ENCODE results near the gene CCDC167. TPM values are rescaled to one million over a fixed set of nuclear protein-coding genes. Genes with fewer than 3 reads are reported as not detected.

Gene CCDC167
- polyA plus RNA-seq, 1 donor from 2014 or later: 207 TPM

DNA sequence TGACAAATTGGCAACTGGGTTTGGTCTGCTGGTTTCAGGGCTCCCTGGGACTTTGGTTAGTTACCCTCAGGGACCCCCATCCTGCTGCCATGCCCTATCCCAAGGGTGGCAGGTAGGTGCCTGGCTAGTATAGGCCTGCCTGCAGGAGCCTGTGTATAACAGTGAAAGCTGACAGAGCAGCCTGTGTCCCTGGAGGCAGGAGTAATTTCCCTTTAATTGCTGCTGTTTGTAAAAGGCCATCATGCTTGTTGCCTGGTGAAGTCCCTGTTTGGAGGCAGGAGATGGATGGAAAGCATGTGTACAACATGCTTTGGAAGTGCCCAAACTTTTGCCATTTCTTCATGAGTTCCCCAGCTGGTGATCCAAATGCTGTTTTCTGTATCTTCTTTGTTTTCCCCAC is 36.6 kb downstream of the CCDC167 start:
- no peak overlapping the region for H3K4me2 ChIP-seq (ENCODE audit: low read length)
- H3K36me3 ChIP-seq (ENCODE audit: insufficient read depth, low read length): peaks cover 3% of the 10 kb centered on the region
- no peaks in the 10 kb centered on the region for H3F3A ChIP-seq (ENCODE audit: insufficient read depth, low read length, poor library complexity, severe bottlenecking)
- H3K27me3 ChIP-seq (ENCODE audit: insufficient read depth, low read depth, low read length): no peaks in the 10 kb centered on the region
- no peak for TF ChIP-seq MXI1 (conservative IDR thresholded peaks at IDR 0.05; ENCODE audit: poor library complexity, severe bottlenecking)
- no peak for TF ChIP-seq RAD21 (conservative IDR thresholded peaks at IDR 0.05)
- no peak for TF ChIP-seq POLR2AphosphoS5 (IDR thresholded peaks at IDR 0.05)
- TF ChIP-seq EP300 (conservative IDR thresholded peaks at IDR 0.05; ENCODE audit: poor library complexity, severe bottlenecking): no peak
- no peaks in the 10 kb centered on the region for H3K9me2 ChIP-seq (ENCODE audit: insufficient read depth, low read length)
- H2AFZ ChIP-seq (ENCODE audit: low read depth, low read length): no peak overlapping the region
- H3K4me3 ChIP-seq (ENCODE audit: low read length): no peak overlapping the region
- H4K20me1 ChIP-seq (ENCODE audit: insufficient read depth): no peaks in the 10 kb centered on the region
- H3K79me2 ChIP-seq (replicated peaks; ENCODE audit: insufficient read depth, low read length): no peaks in the 10 kb centered on the region
- no peaks in the 10 kb centered on the region for H3K9me3 ChIP-seq (ENCODE audit: low read length)
- H3K27ac ChIP-seq (ENCODE audit: low read length): no peak overlapping the region
- H3K9ac ChIP-seq (ENCODE audit: low read length): no peak overlapping the region

DNA sequence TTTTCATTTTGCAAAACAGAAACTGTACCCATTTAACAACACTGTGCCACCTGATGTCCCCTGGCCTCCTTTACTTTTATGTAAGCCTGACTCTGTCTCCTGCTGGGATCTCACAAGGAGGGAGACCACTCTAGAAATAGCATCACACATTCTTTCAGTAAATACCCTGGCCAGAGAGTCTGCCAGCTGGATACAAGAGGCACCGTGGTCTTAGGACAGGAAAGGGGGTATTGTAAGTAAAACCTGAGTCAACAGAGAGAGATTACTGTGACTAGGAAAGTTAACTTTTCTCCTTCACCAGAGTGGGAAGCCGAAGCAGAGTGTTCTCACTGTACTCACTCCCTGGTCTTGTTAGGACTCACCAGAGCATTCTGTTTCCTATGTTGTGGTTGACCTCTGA is 38.9 kb downstream of the CCDC167 start:
- H3K9me2 ChIP-seq (ENCODE audit: insufficient read depth, low read length): no peaks in the 10 kb centered on the region
- no peak overlapping the region for H3K4me2 ChIP-seq (ENCODE audit: low read length)
- H3K27ac ChIP-seq (ENCODE audit: low read length): no peak overlapping the region
- H3K27me3 ChIP-seq (ENCODE audit: insufficient read depth, low read depth, low read length): no peaks in the 10 kb centered on the region
- no peak overlapping the region for H2AFZ ChIP-seq (ENCODE audit: low read depth, low read length)
- TF ChIP-seq TAF1 (IDR thresholded peaks at IDR 0.05; ENCODE audit: low read depth) (no peak), CTCF (IDR thresholded peaks at IDR 0.05; ENCODE audit: poor library complexity, severe bottlenecking) (no peak), EZH2 (IDR thresholded peaks at IDR 0.05; ENCODE audit: borderline replicate concordance, insufficient read depth, low read length, poor library complexity, severe bottlenecking) (no peak), SMC3 (conservative IDR thresholded peaks at IDR 0.05; ENCODE audit: poor library complexity) (no peak), POLR2AphosphoS5 (IDR thresholded peaks at IDR 0.05) (no peak), RAD21 (conservative IDR thresholded peaks at IDR 0.05) (no peak), EP300 (conservative IDR thresholded peaks at IDR 0.05; ENCODE audit: poor library complexity, severe bottlenecking) (no peak), MXI1 (conservative IDR thresholded peaks at IDR 0.05; ENCODE audit: poor library complexity, severe bottlenecking) (no peak)
- TF ChIP-seq, protein P1, sequence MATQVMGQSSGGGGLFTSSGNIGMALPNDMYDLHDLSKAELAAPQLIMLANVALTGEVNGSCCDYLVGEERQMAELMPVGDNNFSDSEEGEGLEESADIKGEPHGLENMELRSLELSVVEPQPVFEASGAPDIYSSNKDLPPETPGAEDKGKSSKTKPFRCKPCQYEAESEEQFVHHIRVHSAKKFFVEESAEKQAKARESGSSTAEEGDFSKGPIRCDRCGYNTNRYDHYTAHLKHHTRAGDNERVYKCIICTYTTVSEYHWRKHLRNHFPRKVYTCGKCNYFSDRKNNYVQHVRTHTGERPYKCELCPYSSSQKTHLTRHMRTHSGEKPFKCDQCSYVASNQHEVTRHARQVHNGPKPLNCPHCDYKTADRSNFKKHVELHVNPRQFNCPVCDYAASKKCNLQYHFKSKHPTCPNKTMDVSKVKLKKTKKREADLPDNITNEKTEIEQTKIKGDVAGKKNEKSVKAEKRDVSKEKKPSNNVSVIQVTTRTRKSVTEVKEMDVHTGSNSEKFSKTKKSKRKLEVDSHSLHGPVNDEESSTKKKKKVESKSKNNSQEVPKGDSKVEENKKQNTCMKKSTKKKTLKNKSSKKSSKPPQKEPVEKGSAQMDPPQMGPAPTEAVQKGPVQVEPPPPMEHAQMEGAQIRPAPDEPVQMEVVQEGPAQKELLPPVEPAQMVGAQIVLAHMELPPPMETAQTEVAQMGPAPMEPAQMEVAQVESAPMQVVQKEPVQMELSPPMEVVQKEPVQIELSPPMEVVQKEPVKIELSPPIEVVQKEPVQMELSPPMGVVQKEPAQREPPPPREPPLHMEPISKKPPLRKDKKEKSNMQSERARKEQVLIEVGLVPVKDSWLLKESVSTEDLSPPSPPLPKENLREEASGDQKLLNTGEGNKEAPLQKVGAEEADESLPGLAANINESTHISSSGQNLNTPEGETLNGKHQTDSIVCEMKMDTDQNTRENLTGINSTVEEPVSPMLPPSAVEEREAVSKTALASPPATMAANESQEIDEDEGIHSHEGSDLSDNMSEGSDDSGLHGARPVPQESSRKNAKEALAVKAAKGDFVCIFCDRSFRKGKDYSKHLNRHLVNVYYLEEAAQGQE (IDR thresholded peaks at IDR 0.05; ENCODE audit: borderline replicate concordance): no peak
- no peaks in the 10 kb centered on the region for H3K79me2 ChIP-seq (replicated peaks; ENCODE audit: insufficient read depth, low read length)
- no peak overlapping the region for H3K4me3 ChIP-seq (ENCODE audit: low read length)
- H3K36me3 ChIP-seq (ENCODE audit: insufficient read depth, low read length): peaks cover 3% of the 10 kb centered on the region
- no peak overlapping the region for H3K9ac ChIP-seq (ENCODE audit: low read length)
- no peaks in the 10 kb centered on the region for H4K20me1 ChIP-seq (ENCODE audit: insufficient read depth)
- H3K9me3 ChIP-seq (ENCODE audit: low read length): no peaks in the 10 kb centered on the region
- H3F3A ChIP-seq (ENCODE audit: insufficient read depth, low read length, poor library complexity, severe bottlenecking): no peaks in the 10 kb centered on the region

All from neural cell (in vitro differentiated cells).